Stomach (tissue), 4 donors: ENCODE measurements around the gene TGFBR3L.

ENCODE experiments used
- EP300 ChIP-seq: sonication (generic); formaldehyde crosslinking; IDR thresholded peaks from one replicate; pipeline ENCODE4 v1.6.1; 2017; ENCODE audit warnings: antibody characterized with exemption
- TF ChIP-seq, protein P1 (sequence below), 7 experiments: fragments of 450-650 bp in 4 of 7; fragments of 200-600 bp in 3 of 7; sonication (generic) in 3 of 7; IDR thresholded peaks; one replicate each; pipeline ENCODE4 v1.5.1; 2016 to 2019; ENCODE audit warnings: antibody characterized with exemption in 7 of 7, control low read depth in 2 of 7, mild to moderate bottlenecking in 1 of 7

DNA sequence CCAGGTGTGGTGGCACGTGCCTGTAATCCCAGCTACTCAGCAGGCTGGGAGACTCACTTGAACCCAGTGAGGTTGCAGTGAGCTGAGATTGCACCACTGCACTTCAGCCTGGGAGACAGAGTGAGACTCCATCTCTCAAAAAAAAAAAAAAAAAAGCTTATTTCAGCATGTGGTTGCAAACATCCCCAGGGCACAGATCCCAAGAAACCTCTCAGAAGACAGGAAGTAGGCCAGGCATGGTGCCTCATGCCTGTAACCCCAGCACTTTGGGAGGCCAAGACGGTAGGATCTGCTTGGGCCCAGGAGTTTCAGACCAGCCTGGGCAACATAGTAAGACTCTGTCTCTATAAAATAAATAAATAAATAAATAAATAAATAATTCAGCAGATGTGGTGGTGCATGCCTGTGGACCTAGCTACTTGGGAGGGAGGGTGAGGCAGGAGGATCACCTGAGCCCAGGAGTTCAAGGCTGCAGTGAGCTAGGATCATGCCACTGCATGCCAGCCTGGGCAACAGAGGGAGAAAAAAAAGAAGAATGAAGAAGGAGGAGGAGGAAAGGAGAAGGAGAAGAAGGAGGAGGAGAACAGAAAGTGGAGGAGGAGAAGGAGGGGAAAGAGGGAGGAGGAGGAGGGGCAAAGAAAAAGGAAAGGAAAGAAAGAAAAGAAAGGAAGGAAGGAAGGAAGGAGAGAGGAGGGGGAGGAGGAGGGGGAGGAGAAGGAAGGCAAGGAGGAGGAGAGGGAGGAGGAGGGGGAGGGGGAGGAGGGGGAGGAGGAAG is 30.6 kb upstream of the TGFBR3L start:
- TF ChIP-seq, protein P1, sequence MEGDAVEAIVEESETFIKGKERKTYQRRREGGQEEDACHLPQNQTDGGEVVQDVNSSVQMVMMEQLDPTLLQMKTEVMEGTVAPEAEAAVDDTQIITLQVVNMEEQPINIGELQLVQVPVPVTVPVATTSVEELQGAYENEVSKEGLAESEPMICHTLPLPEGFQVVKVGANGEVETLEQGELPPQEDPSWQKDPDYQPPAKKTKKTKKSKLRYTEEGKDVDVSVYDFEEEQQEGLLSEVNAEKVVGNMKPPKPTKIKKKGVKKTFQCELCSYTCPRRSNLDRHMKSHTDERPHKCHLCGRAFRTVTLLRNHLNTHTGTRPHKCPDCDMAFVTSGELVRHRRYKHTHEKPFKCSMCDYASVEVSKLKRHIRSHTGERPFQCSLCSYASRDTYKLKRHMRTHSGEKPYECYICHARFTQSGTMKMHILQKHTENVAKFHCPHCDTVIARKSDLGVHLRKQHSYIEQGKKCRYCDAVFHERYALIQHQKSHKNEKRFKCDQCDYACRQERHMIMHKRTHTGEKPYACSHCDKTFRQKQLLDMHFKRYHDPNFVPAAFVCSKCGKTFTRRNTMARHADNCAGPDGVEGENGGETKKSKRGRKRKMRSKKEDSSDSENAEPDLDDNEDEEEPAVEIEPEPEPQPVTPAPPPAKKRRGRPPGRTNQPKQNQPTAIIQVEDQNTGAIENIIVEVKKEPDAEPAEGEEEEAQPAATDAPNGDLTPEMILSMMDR (IDR thresholded peaks at IDR 0.05): no peak
- TF ChIP-seq EP300: no peak
